Heart left ventricle (tissue), 13 donors: ENCODE data around the gene KLK7.

ENCODE experiments used
- CTCF ChIP-seq, 12 donors: fragments of 200-600 bp; sonication (generic) in 4 of 12; IDR thresholded peaks; one replicate each; pipeline versions ENCODE4 v1.5.0 to v1.8.0; 2018 to 2022; ENCODE audit warnings: antibody characterized with exemption in 12 of 12, mild to moderate bottlenecking in 5 of 12
- POLR2A ChIP-seq, 2 donors: fragments of 450-650 bp; IDR thresholded peaks; one replicate each; pipeline ENCODE4 v1.6.1; 2017; ENCODE audit warnings: antibody characterized with exemption in 2 of 2, mild to moderate bottlenecking in 2 of 2, moderate library complexity in 2 of 2
- donor health status: ischemic (EF 13 %, LVEDD 7.1; RV severe dilation, severe dysfunction).
- donor health status: DM: no; HTN: yes; CAD: no.
- donor health status: DM: no; HTN: no; CAD: no.
- donor health status: ischemic (EF 25% LVEDD 6.9; RV normal size, moderate dysfunction).
- donor health status: ischemic (EF 25% LVEDD 5.7; RV mildly dilated, moderate dysfunction).
- donor health status: ischemic (EF 35%, LVEDD 5.7; RV mildly dilated, moderate dysfunction).
- donor health status: nonischemic (EF 11% LVEDD 7.7; RV severe dilation, severe dysfunction).
- donor health status: DM: yes; HTN: yes; CAD: no.
- donor health status: PGD.
- donor health status: ischemic (EF 29% LVEDD 5.4; RV normal size, mild dysfunction).
- donor health status: nonischemic (EF 23%, LVEDD 6.1; RV moderate dilation, normal function).

- no peak for TF ChIP-seq CTCF (IDR thresholded peaks at IDR 0.05)
- TF ChIP-seq POLR2A (IDR thresholded peaks at IDR 0.05) = no peak
Measured at GRCh38 chr19:51007488-51007887, 23.8 kb upstream of the KLK7 start.
